Measurements from ENCODE around the gene TSPAN3. TPM values are rescaled to one million over a fixed set of nuclear protein-coding genes. Genes with fewer than 3 reads are reported as not detected.

TSPAN3 gene
- total RNA-seq, 2 experiments from 2014 or later: 35.2 to 47.2 TPM

- no peak for TF ChIP-seq EZH2phosphoT487 (IDR thresholded peaks at IDR 0.05; ENCODE audit: borderline replicate concordance, low read depth, low read length)
- TF ChIP-seq, protein P1, sequence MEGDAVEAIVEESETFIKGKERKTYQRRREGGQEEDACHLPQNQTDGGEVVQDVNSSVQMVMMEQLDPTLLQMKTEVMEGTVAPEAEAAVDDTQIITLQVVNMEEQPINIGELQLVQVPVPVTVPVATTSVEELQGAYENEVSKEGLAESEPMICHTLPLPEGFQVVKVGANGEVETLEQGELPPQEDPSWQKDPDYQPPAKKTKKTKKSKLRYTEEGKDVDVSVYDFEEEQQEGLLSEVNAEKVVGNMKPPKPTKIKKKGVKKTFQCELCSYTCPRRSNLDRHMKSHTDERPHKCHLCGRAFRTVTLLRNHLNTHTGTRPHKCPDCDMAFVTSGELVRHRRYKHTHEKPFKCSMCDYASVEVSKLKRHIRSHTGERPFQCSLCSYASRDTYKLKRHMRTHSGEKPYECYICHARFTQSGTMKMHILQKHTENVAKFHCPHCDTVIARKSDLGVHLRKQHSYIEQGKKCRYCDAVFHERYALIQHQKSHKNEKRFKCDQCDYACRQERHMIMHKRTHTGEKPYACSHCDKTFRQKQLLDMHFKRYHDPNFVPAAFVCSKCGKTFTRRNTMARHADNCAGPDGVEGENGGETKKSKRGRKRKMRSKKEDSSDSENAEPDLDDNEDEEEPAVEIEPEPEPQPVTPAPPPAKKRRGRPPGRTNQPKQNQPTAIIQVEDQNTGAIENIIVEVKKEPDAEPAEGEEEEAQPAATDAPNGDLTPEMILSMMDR (conservative IDR thresholded peaks at IDR 0.05; ENCODE audit: low read length): no peak
- no peak overlapping the region for H3K27ac ChIP-seq (ENCODE audit: low read depth, low read length, poor library complexity, severe bottlenecking)
- no peak for DNase-seq (ENCODE audit: low spot score)
- CTCF ChIA-PET (ENCODE audit: unreplicated experiment): no interaction called here
- no peak overlapping the region for H3K4me3 ChIP-seq (ENCODE audit: low read depth, low read length, poor library complexity, severe bottlenecking)
- no peak overlapping the region for H3K4me2 ChIP-seq (ENCODE audit: low read length)
- H3K9me3 ChIP-seq (ENCODE audit: low read length): no peaks in the 10 kb centered on the region
- no peak overlapping the region for H2AFZ ChIP-seq (ENCODE audit: low read length)
- H3K79me2 ChIP-seq (ENCODE audit: insufficient read depth, low read depth, low read length): no peaks in the 10 kb centered on the region
- no peaks in the 10 kb centered on the region for H4K20me1 ChIP-seq (ENCODE audit: insufficient read depth, low read length)
- POLR2A ChIA-PET: interaction anchor here (0.5 kb wide), 1 partner anchor 1885 kb away, joined by 3 read pairs; no protein-coding TSS in a partner anchor
- no TSS peak for BruUV-seq (replicated peaks)
- peaks cover 21% of the 10 kb centered on the region for H3K4me1 ChIP-seq (ENCODE audit: insufficient read depth, low read length, poor library complexity, severe bottlenecking)
- H3K36me3 ChIP-seq (ENCODE audit: insufficient read depth, low read length): no peaks in the 10 kb centered on the region
- no peaks in the 10 kb centered on the region for H3K9me2 ChIP-seq (ENCODE audit: insufficient read depth, low read length)
- intact Hi-C loops (cut with micrococcal nuclease; ENCODE audit: unreplicated experiment): no loop called here
These were observed 78.9 kb downstream of the TSPAN3 start for GRCh38 chr15:76991741-76992645.

Other genes starting within 250 kb of the TSPAN3 start
- 10.4 and 11.8 TPM in 2 replicates for gene SCAPER, start 165.8 kb downstream of the TSPAN3 start, total RNA-seq (2014; rRNA removed; shearing (Covaris generic))
- gene SCAPER, start 165.8 kb downstream of the TSPAN3 start, total RNA-seq (2022): 22.3 and 23.5 TPM in 2 replicates
- gene RCN2, start 139.4 kb downstream of the TSPAN3 start, total RNA-seq (2014; rRNA removed; shearing (Covaris generic)): 32.8 and 33.4 TPM in 2 replicates
- 39.1 and 45.9 TPM in 2 replicates for gene RCN2, start 139.4 kb downstream of the TSPAN3 start, total RNA-seq (2022)
- gene PSTPIP1, start 76.0 kb downstream of the TSPAN3 start, total RNA-seq (2014; rRNA removed; shearing (Covaris generic)): 1.5 and 1.8 TPM in 2 replicates
- 23.6 and 27.4 TPM in 2 replicates for gene PSTPIP1, start 76.0 kb downstream of the TSPAN3 start, total RNA-seq (2022)

Measured in OCI-LY7 (cell line).